ENCODE data around the gene NEMP2.
"Not testable (repeated sequence)": the region's sequence is repeated elsewhere in the genome, so short reads cannot be mapped to it uniquely, and the experiment has no call there.

Gene NEMP2

GRCh38 chr2:190490502-190490901 lies 44.0 kb downstream of the NEMP2 start:
- no peak for DNase-seq

DNA sequence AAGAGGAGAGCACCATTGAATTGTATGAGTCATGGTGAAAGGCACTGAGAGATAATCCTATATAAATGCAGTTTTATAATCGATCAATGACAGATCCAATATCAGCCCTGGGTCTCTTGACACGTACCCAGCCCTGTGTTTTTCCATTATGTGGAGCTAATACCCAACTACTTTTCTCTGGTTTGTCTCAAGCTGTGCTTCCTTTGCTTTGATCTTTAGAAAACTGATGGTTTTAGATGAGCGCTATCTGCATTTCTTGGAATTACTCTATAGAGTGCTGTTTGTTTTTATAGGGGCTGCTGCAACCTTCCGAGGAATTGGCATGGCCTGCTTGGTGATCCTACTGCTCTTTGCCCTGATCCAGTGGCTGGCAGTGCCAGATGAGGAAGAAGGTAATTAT lies 45.0 kb downstream of the NEMP2 start:
- no peak for DNase-seq

DNA sequence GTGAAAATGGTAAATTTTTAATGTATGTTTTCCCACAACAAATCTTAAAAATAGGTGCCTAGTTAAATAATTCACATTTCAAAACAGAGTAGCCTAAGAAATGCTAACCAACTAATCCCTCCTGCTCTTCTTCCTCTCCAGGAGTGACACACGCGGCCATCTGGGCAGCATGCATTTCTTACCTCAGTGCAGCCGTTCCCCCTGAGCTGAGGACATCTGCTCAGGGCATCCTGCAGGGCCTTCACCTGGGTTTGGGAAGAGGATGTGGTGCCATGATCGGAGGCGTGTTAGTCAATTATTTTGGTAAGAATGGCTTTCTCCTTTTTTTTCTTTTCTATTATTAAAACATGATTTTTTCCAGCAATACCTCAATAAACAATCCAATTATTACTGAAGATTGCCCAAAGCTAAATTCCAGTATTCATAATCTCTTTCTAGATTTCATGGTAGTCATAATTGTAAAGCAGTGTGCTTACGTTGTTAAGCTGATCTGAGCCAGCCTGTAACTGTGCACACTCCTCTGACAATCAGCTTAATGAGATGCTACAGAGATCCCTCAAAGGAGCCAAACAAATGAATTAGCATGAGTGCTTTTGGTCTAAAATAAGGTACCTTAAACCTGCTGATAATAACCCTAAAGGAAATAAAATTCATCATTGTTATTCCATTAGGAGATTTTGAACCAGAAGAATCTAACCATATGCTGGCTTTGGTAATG lies 45.8 kb downstream of the NEMP2 start:
- DNase-seq = no peak

DNA sequence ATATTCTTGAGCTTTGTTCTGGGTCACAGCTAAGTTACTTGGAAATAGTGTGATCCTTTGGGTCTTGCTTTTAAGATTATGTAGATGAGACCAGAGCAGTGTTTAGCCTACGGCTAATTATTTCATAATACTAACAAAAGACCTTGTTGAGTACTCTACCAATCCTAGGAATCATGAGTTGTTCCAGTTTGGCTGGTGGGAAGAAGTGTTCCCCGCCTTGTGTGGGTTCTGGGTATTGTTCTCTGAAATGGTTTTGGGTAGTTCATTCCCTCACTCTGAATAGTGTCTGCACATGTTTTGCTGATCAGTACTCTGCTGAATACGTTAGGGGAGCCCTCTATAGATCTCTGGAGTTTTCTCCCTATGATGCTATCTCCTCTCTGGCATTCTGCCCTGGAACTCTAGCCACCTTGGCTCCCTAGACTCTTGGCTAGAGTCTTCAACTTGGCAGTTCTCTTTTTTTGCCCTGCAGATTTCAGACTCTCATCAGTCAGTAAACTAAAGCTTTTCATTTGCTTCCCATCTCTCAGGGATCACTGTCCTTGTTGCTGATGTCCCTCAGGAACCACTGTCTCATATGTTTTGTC lies 48.4 kb downstream of the NEMP2 start:
- no peak for DNase-seq

- DNase-seq = no peak
Measured at GRCh38 chr2:190482451-190482850, 52.1 kb downstream of the NEMP2 start.

GRCh38 chr2:190481339-190481738 lies 53.2 kb downstream of the NEMP2 start:
- DNase-seq = no peak

DNA sequence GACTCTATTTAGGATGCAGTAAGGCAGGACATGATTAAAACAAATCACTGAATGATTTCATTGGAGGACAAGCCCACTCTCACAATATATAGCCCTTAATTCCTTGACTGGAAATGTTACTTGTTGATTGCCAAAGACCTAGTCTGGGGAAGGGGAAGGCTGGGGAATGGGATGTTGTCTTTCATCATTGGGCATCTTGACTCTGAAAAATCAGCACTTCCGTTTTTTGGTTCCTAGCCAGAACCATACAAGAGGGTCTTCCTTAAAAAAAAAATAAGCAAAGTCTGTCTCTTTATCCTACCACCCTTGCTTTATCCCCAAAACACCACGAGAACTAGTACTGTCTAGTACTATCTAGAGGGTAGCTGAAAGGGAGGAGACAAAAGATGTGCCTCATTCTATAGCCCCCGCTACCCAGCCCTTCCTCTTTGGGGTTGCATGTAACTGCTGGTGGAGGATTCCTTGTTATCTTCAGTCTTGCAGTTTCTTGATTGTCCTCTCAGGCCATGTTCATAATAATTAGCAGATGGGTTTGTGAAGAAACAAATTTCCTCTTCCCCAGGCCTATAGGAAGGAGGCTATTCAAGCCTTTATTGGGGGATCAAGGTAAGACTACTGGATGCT lies 55.8 kb downstream of the NEMP2 start:
- DNase-seq = no peak

GRCh38 chr2:190477661-190478454 lies 56.7 kb downstream of the NEMP2 start:
- DNase-seq = no peak

GRCh38 chr2:190470256-190470826 lies 64.2 kb downstream of the NEMP2 start:
- DNase-seq = no peak

DNA sequence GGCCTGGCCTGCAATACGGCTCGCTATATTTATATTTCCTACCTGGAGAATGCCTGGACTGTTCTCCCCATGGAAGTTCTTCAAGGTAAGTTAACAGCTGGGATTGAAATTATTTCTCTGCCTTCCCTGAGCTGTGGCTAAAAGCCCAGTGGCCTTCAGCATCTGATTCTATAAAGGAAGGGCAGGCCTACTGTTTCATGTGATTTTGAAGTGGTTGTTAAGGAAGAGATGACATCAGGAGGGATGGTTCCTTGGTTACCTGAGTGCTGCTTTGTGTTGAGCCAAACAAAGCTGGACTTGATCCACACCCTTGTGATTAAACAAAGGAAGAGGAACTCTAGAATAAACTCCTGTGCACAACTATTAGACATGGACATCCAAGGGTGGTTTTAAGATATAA lies 64.8 kb downstream of the NEMP2 start:
- DNase-seq = no peak

DNA sequence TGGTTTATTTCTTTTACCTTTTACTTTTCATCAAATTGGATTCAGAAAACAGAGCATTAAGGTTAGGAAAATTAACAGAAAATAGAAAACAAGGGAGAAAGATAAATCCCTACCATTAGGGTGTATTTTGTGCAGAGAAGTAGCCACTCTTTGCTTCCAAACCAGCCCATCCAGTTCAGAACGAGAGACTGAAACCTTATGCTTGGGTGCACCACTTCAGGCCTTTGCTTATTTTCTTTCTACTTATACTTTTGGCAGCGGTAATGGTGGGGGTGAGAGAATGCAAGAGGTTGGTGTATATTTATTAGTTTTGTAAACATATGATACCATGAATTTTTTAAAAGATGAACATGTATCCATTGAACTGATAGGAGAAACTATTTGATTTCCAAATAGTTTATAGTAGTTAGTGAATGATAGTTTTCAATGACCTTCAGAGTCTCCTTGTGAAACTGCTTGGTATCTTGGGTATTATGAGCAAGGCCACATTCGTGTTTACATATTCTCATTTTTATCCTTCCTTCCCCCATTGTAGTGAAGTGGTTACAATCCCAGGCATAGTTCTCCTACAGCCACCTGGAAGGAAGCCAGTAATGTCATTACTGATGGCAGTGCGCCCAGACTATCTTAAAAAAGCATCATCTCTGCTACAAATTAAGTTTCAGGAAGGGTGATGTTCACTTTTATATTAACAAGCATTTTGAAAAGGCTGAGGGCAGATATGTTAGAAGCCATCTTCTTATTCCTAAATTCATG lies 65.5 kb downstream of the NEMP2 start:
- DNase-seq = peak; percentile 31

DNA sequence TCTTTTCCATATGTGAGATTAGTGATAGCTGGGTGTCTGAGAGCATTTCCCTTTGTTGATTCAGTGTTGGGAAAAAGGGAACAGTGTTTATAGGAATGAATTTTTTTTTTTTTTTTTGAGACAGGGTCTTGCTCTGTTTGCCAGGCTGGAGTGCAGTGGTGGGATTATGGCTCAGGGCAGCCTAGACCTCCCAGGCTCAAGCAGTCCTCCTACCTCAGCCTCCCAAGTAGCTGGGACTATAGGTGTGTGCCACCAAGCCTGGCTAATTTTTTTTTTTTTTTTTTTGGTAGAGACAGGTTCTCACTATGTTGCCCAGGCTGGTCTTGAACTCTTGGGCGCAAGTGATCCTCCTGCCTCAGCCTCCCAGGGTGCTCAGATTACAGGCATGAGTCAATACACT lies 66.2 kb downstream of the NEMP2 start:
- DNase-seq = not testable (repeated sequence)

DNA sequence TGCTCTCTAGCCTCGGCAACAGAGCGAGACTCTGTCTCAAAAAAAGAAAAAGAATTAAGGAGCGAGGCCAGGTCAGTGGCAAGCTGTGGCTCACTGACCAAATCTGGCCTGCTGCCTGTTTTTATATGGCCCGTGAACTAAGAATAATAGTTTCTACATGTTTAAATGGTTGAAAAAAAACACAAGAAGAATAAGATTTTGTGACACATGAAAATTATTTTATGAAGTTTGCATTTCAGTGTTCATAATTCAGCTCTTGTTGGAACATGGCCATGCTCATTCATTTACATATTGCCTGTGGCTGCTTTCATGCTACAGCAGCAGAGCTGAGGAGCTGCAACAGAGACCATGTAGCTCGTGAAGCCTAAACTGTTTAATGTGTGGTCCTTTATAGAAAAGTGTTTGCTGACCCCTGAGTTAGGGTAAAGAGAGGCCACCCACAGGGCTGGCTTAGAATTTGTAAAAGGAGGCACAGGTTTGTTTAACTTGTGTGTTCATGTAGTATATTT lies 66.9 kb downstream of the NEMP2 start:
- DNase-seq = peak; percentile 41

GRCh38 chr2:190466819-190467446 lies 67.6 kb downstream of the NEMP2 start:
- DNase-seq = no peak

DNA sequence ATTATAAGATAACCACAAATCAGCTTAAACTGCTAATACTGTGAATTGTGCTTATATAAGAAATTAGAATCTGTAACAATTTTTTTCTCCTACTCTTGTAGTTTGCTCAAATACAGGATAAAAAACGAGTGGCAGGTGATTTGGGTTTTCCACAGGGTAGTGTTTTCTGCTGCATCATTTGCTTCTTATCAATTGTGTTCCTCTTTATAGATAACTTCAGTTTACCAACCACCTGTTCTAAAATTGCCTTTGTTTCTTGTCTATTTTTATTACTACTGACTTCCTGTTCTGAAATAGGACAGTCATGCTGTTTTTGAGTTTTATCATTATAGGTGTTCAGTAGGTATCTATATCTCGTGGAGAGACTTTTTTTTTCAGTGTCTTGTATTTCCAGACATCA lies 69.5 kb downstream of the NEMP2 start:
- no peak for DNase-seq

DNA sequence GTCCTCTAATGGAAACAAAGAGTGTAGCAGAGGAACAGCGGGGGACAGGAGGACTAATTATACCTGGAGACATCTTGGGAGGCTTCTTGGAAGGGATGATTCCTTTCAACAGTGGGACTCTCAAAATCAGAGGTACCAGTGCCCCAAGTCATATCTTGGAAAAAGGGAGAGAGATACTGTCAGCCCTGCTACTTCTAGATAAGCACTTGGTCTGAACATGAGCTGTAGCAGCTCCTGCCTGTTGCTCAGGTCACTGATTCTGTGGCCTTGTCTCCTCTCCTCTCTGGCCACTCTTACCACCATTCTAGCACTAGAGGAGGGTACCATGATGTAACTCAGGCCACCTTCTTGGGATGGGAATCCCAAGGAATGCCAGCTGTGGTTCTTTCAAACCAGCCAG lies 71.9 kb downstream of the NEMP2 start:
- no peak for DNase-seq

GRCh38 chr2:190462181-190462580 lies 72.3 kb downstream of the NEMP2 start:
- no peak for DNase-seq

GRCh38 chr2:190460487-190460886 lies 74.0 kb downstream of the NEMP2 start:
- no peak for DNase-seq

DNA sequence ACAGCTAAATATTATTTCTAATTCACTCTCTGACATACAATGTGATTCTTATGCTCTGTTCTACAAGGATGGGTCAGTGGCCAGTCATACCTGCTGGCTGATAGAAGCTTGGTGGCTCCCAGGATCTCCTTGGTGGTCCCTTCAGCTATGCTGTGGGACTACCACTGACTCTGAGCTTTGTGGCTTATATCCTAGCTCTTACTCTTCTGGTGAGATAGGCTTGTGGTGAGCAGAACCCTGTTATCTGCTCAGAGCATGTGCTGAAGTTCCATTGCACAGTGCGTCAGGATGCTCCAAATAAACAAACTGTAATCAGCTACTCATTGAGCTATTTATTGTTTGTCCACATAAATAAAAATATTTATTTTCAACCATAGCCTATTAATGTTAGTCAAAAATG lies 74.6 kb downstream of the NEMP2 start:
- DNase-seq = no peak

- no peak for DNase-seq
Measured at GRCh38 chr2:190458352-190459107, 76.0 kb downstream of the NEMP2 start.

GRCh38 chr2:190457256-190457655 lies 77.3 kb downstream of the NEMP2 start:
- DNase-seq = no peak

Data from right kidney (tissue), 1 donor.